Transverse colon (tissue), 4 donors: Measurements from ENCODE around the gene MEGF10. TPM values are rescaled to one million over a fixed set of nuclear protein-coding genes. Genes with fewer than 3 reads are reported as not detected.

ENCODE experiments used
- DNase-seq: peaks from one replicate; pipeline ENCODE4 v3.0.0-alpha.2; 2019
- H3K27ac ChIP-seq, 4 donors: fragments of 200-600 bp; sonication (generic); 2 replicates each; pipeline ENCODE4 v1.5.1; 2016 to 2018; ENCODE audit warnings: inconsistent platforms in 4 of 4
- H3K27me3 ChIP-seq: fragments of 200-600 bp; sonication (generic); 2 replicates; pipeline ENCODE4 v1.5.1; 2017; ENCODE audit warnings: inconsistent platforms
- H3K36me3 ChIP-seq, 4 donors: fragments of 200-600 bp; sonication (generic); 2 replicates each; pipeline ENCODE4 v1.5.1; 2017 to 2019; ENCODE audit warnings: inconsistent platforms in 4 of 4
- H3K4me1 ChIP-seq, 4 donors: fragments of 200-600 bp; sonication (generic); 2 replicates each; pipeline ENCODE4 v1.5.1; 2017 to 2020; ENCODE audit warnings: inconsistent platforms in 4 of 4
- H3K4me3 ChIP-seq, 4 donors: fragments of 200-600 bp; sonication (generic); 1 replicate in 1 of 4; 2 replicates in 3 of 4; pipeline versions ENCODE4 v1.5.1 to v1.6.1; 2017 to 2019; ENCODE audit warnings: inconsistent platforms in 4 of 4
- H3K9me3 ChIP-seq, 2 donors: fragments of 200-600 bp; sonication (generic); 2 replicates each; pipeline ENCODE4 v1.5.1; 2017 to 2019; ENCODE audit warnings: inconsistent platforms in 2 of 2
- CTCF ChIP-seq, 5 experiments: fragments of 200-600 bp in 3 of 5; fragments of 450-650 bp in 2 of 5; sonication (generic) in 3 of 5; IDR thresholded peaks; 1 replicate in 2 of 5; 2 replicates in 3 of 5; pipeline ENCODE4 v1.5.1; 2016 to 2017; ENCODE audit warnings: antibody characterized with exemption in 5 of 5, inconsistent platforms in 3 of 5, mild to moderate bottlenecking in 2 of 5, moderate library complexity in 1 of 5
- EP300 ChIP-seq: sonication (generic); formaldehyde crosslinking; IDR thresholded peaks from one replicate; pipeline ENCODE4 v1.6.1; 2017; ENCODE audit warnings: antibody characterized with exemption, low read depth
- POLR2A ChIP-seq: fragments of 450-650 bp; IDR thresholded peaks from one replicate; pipeline ENCODE4 v1.6.1; 2016; ENCODE audit warnings: antibody characterized with exemption, mild to moderate bottlenecking, moderate library complexity
- POLR2AphosphoS5 ChIP-seq, 3 donors: sonication (generic); formaldehyde crosslinking; IDR thresholded peaks; one replicate each; pipeline ENCODE4 v1.6.1; 2016; ENCODE audit warnings: antibody characterized with exemption in 3 of 3
- WGBS, 2 donors: methylation state at CpG; one replicate each; pipeline ENCODE4 v1.1.5; 2018; ENCODE audit warnings: low coverage in 1 of 2; 5-methylcytosine and 5-hydroxymethylcytosine counted together
- in situ Hi-C, 4 donors: fragments of 200-750 bp; cut with MboI; loops; one replicate each; pipeline versions ENCODE4 v1.15.0 to v1.15.1; 2017; ENCODE audit warnings: low sequenced_read_pairs in 3 of 4, low pct_ligation_motif_present in 1 of 4, low pct_unique_long_range_greater_than_20kb in 1 of 4
- intact Hi-C: fragments of 100-400 bp; cut with DNase I; formaldehyde crosslinking; loops from one replicate; pipeline ENCODE4 v1.15.1; 2023; ENCODE audit warnings: low total_unique reads
- total RNA-seq, 4 donors: library from RNA; depleted of rRNA; stranded (reverse); fragments of >200 nt; gene quantifications; one replicate each; pipeline ENCODE4 v1.1.0, GENCODE V29; 2016

MEGF10 gene
- total RNA-seq, 4 donors from 2014 or later: 0.68 to 3.0 (median 2.9) TPM; not detected in 1

DNA sequence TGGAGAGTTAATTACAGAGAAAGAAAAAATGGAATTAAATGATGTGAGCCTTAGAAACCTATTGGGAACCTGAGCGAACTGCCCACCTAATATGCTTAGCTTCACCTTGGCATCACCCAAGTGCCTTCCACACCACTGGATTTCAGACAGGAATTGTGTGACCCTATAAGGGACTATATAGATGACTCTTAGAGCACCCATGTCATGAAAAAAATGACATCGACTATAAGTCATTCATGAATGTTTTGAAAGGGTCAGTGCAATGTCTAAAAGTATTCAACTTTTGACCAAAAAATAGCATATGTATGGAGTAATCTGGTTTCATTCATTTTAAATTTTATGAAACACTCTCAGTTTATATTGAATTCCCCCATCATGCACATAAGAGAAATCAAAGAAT lies 145.2 kb downstream of the MEGF10 start:
- Histone ChIP-seq H3K4me1 (no peaks in the 10 kb centered on the region), H3K4me3 (no peak overlapping the region), H3K36me3 (no peaks in the 10 kb centered on the region), H3K27ac (no peak overlapping the region), H3K9me3 (no peaks in the 10 kb centered on the region), H3K27me3 (no peaks in the 10 kb centered on the region)
- TF ChIP-seq EP300: no peak
- TF ChIP-seq POLR2AphosphoS5 (IDR thresholded peaks at IDR 0.05): no peak
- TF ChIP-seq POLR2A: no peak
- TF ChIP-seq CTCF (IDR thresholded peaks at IDR 0.05): no peak
- no peak for DNase-seq
- intact Hi-C loops: no loop called here
- in situ Hi-C loops: no loop called here
- 87 to 100% methylated on average over 2 of the region's 2 CpGs for WGBS, 2 donors

- Histone ChIP-seq H3K4me1 (no peaks in the 10 kb centered on the region), H3K27ac (no peak overlapping the region), H3K27me3 (no peaks in the 10 kb centered on the region), H3K9me3 (no peaks in the 10 kb centered on the region), H3K36me3 (no peaks in the 10 kb centered on the region), H3K4me3 (no peak overlapping the region)
- intact Hi-C loops: no loop called here
- in situ Hi-C loops: no loop called here
- no peak for DNase-seq
- TF ChIP-seq POLR2AphosphoS5 (IDR thresholded peaks at IDR 0.05): no peak
- no peak for TF ChIP-seq EP300
- no peak for TF ChIP-seq CTCF (IDR thresholded peaks at IDR 0.05)
- no peak for TF ChIP-seq POLR2A
- WGBS, 2 donors: 87 to 96% methylated on average over 4 of the region's 4 CpGs
Observed at GRCh38 chr5:127439644-127440043, 149.0 kb downstream of the MEGF10 start.

GRCh38 chr5:127440831-127441230 lies 150.2 kb downstream of the MEGF10 start:
- 86 to 92% methylated on average over 4 to 7 of the region's 7 CpGs for WGBS, 2 donors
- Histone ChIP-seq H3K9me3 (no peaks in the 10 kb centered on the region), H3K4me1 (no peaks in the 10 kb centered on the region), H3K27me3 (no peaks in the 10 kb centered on the region), H3K4me3 (no peak overlapping the region), H3K36me3 (no peaks in the 10 kb centered on the region), H3K27ac (no peak overlapping the region)
- intact Hi-C loops: no loop called here
- TF ChIP-seq EP300: no peak
- TF ChIP-seq CTCF (IDR thresholded peaks at IDR 0.05): no peak
- no peak for TF ChIP-seq POLR2A
- no peak for TF ChIP-seq POLR2AphosphoS5 (IDR thresholded peaks at IDR 0.05)
- in situ Hi-C loops: no loop called here
- no peak for DNase-seq

DNA sequence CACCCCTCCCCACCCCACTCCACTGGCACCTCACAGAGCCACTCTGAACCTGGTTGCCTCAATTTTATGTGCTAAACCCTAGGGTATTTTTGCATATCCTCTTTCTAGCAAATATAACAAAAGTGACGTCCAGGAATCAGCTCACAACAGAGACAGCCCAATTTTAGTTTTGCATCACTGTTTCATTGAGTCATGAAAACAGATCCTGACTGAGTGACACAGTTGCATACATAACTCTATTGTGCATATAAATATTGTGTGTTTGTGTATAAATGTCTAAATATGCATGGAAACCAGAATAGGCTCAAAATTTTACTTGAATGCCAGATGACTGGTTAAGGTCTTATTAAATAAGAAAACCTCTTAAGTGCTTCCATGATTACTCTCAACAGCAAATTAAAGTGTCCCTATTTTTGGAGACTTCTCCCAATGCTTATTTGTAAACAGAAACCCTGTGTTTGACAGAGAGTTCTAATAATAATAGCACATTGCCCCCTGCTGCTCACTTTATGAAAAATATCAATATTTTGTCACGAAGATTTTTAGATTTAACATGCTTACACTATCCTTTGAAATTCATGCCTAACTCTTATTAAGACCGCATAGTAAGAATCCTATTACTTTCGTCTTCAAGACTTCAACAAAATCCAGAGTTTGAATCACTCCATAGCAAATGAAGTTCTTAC lies 151.3 kb downstream of the MEGF10 start:
- Histone ChIP-seq H3K27ac (no peak overlapping the region), H3K36me3 (no peaks in the 10 kb centered on the region), H3K27me3 (no peaks in the 10 kb centered on the region), H3K4me3 (no peak overlapping the region), H3K9me3 (no peaks in the 10 kb centered on the region), H3K4me1 (no peaks in the 10 kb centered on the region)
- WGBS, 2 donors: 60 to 70% methylated on average over 4 of the region's 4 CpGs
- intact Hi-C loops: no loop called here
- no peak for DNase-seq
- no peak for TF ChIP-seq EP300
- TF ChIP-seq CTCF (IDR thresholded peaks at IDR 0.05): peak in 2 of 5 experiments; percentile 13 to 21
- no peak for TF ChIP-seq POLR2AphosphoS5 (IDR thresholded peaks at IDR 0.05)
- no peak for TF ChIP-seq POLR2A
- in situ Hi-C loops: no loop called here
